SU-DHL-6 (cell line): ENCODE results near the gene RBM33.

Source experiments
- H2AFZ ChIP-seq: fragments of 200-600 bp; sonication (generic); 2 replicates; pipeline ENCODE4 v1.6.1; 2014; ENCODE audit warnings: low read depth, mild to moderate bottlenecking, moderate library complexity, mixed read lengths, antibody characterized with exemption, low read length; ENCODE audit not compliant: severe bottlenecking
- H3F3A ChIP-seq: fragments of 200-600 bp; shearing (Covaris generic); 2 replicates; pipeline ENCODE4 v1.6.0; 2016; ENCODE audit warnings: antibody characterized with exemption, mild to moderate bottlenecking; ENCODE audit not compliant: insufficient read depth
- H3K27ac ChIP-seq: fragments of 200-600 bp; sonication (generic); 2 replicates; pipeline ENCODE4 v1.5.1; 2016; ENCODE audit warnings: low read depth, mild to moderate bottlenecking, low read length, moderate library complexity, mixed read lengths
- H3K27me3 ChIP-seq: fragments of 200-600 bp; sonication (generic), shearing (Covaris generic); 2 replicates; pipeline ENCODE4 v1.6.0; 2014; ENCODE audit warnings: mild to moderate bottlenecking, low read length
- H3K36me3 ChIP-seq: fragments of 200-600 bp; sonication (generic); 2 replicates; pipeline ENCODE4 v1.6.1; 2014; ENCODE audit warnings: mild to moderate bottlenecking, low read length, mixed read lengths
- H3K4me2 ChIP-seq: fragments of 300-600, 200-600 bp; shearing (Covaris generic), sonication (generic); 2 replicates; pipeline ENCODE4 v1.6.0; 2014; ENCODE audit warnings: low read length, low read depth, mild to moderate bottlenecking; ENCODE audit not compliant: poor library complexity, severe bottlenecking
- H3K4me3 ChIP-seq: fragments of 200-600 bp; sonication (generic); 2 replicates; pipeline ENCODE4 v1.5.1; 2014; ENCODE audit warnings: antibody characterized with exemption, low read length, mild to moderate bottlenecking, mixed read lengths; ENCODE audit not compliant: insufficient read depth, poor library complexity, severe bottlenecking
- H3K79me2 ChIP-seq: fragments of 200-600 bp; sonication (generic); 2 replicates; pipeline ENCODE4 v1.6.1; 2014; ENCODE audit warnings: mild to moderate bottlenecking, low read length, moderate library complexity; ENCODE audit not compliant: insufficient read depth
- H3K9ac ChIP-seq: fragments of 200-600 bp; sonication (generic); 2 replicates; pipeline ENCODE4 v1.7.0; 2014; ENCODE audit warnings: mild to moderate bottlenecking, low read length
- H3K9me2 ChIP-seq: fragments of 200-600 bp; sonication (generic); replicated peaks from 2 replicates; pipeline ENCODE4 v1.6.1; 2014; ENCODE audit warnings: low read length; ENCODE audit not compliant: insufficient read depth
- H3K9me3 ChIP-seq: fragments of 200-600 bp; sonication (generic); 2 replicates; pipeline ENCODE4 v1.6.1; 2014; ENCODE audit warnings: low read length, mixed read lengths; ENCODE audit not compliant: insufficient read depth
- H4K20me1 ChIP-seq: fragments of 200-600 bp; sonication (generic); 2 replicates; pipeline ENCODE4 v1.6.1; 2014; ENCODE audit warnings: low read depth, mild to moderate bottlenecking, antibody characterized with exemption, low read length, moderate library complexity, mixed read lengths
- CTCF ChIP-seq: fragments of 200-600 bp; sonication (generic); IDR thresholded peaks from one replicate; pipeline ENCODE4 v1.5.1; 2017; ENCODE audit warnings: antibody characterized with exemption, mild to moderate bottlenecking, low read length, moderate library complexity; ENCODE audit not compliant: insufficient read depth, poor library complexity, severe bottlenecking
- EZH2phosphoT487 ChIP-seq: fragments of 200-600 bp; sonication (generic), shearing (Covaris generic); conservative IDR thresholded peaks from 2 replicates; pipeline ENCODE4 v1.6.1; 2018; ENCODE audit warnings: mild to moderate bottlenecking, antibody characterized with exemption, low read length, moderate library complexity, mixed read lengths

RBM33 gene

GRCh38 chr7:155773531-155773930 lies 129.1 kb downstream of the RBM33 start:
- H2AFZ ChIP-seq = no peak overlapping the region
- TF ChIP-seq EZH2phosphoT487 (no peak), CTCF (no peak)
- no peak overlapping the region for H3K4me3 ChIP-seq
- no peaks in the 10 kb centered on the region for H3K9me2 ChIP-seq
- H3K4me2 ChIP-seq = no peak overlapping the region
- no peaks in the 10 kb centered on the region for H3K9me3 ChIP-seq
- H4K20me1 ChIP-seq = no peaks in the 10 kb centered on the region
- H3K27me3 ChIP-seq = no peaks in the 10 kb centered on the region
- no peaks in the 10 kb centered on the region for H3F3A ChIP-seq
- H3K79me2 ChIP-seq = peaks cover 14% of the 10 kb centered on the region; the same call in 1 of the 2 replicates
- no peak overlapping the region for H3K9ac ChIP-seq
- no peak overlapping the region for H3K27ac ChIP-seq
- H3K36me3 ChIP-seq = peaks cover 26% of the 10 kb centered on the region; the same call in 1 of the 2 replicates

- H3K27ac ChIP-seq = no peak overlapping the region
- no peak overlapping the region for H3K4me2 ChIP-seq
- TF ChIP-seq EZH2phosphoT487 (no peak), CTCF (no peak)
- H4K20me1 ChIP-seq = no peaks in the 10 kb centered on the region; the same call in 1 of the 2 replicates
- no peaks in the 10 kb centered on the region for H3K9me3 ChIP-seq
- no peak overlapping the region for H3K9ac ChIP-seq
- H3K4me3 ChIP-seq = no peak overlapping the region
- no peaks in the 10 kb centered on the region for H3F3A ChIP-seq
- H2AFZ ChIP-seq = no peak overlapping the region
- H3K79me2 ChIP-seq = peaks cover under 1% of the 10 kb centered on the region; the same call in 1 of the 2 replicates
- H3K36me3 ChIP-seq = peaks cover 15% of the 10 kb centered on the region; the same call in 1 of the 2 replicates
- H3K27me3 ChIP-seq = no peaks in the 10 kb centered on the region
- H3K9me2 ChIP-seq = no peaks in the 10 kb centered on the region
These were observed 130.5 kb downstream of the RBM33 start for GRCh38 chr7:155774947-155775346.

GRCh38 chr7:155775691-155776090 lies 131.2 kb downstream of the RBM33 start:
- H3K27me3 ChIP-seq = no peaks in the 10 kb centered on the region
- no peak for TF ChIP-seq EZH2phosphoT487
- no peak for TF ChIP-seq CTCF
- H2AFZ ChIP-seq = no peak overlapping the region
- no peak overlapping the region for H3K27ac ChIP-seq
- H3K4me2 ChIP-seq = no peak overlapping the region
- no peaks in the 10 kb centered on the region for H3K9me2 ChIP-seq
- H3K9me3 ChIP-seq = no peaks in the 10 kb centered on the region
- no peaks in the 10 kb centered on the region for H3F3A ChIP-seq
- no peak overlapping the region for H3K9ac ChIP-seq
- H3K4me3 ChIP-seq = no peak overlapping the region
- no peaks in the 10 kb centered on the region; the same call in 1 of the 2 replicates for H3K79me2 ChIP-seq
- no peaks in the 10 kb centered on the region; the same call in 1 of the 2 replicates for H4K20me1 ChIP-seq
- peaks cover 11% of the 10 kb centered on the region; the same call in 1 of the 2 replicates for H3K36me3 ChIP-seq
